ENCODE measurements around the gene KLHDC4. TPM values are rescaled to one million over a fixed set of nuclear protein-coding genes. Genes with fewer than 3 reads are reported as not detected.
A peak's percentile ranks its signal among the peaks of the same experiment; 100 is the strongest.

The KLHDC4 gene
- total and polyA plus RNA-seq, 9 of the 15 experiments (the other 6 are each of a cell fraction or from before 2014, with no cell fraction given) = 1.3 to 68.1 (median 32.8) TPM

DNA sequence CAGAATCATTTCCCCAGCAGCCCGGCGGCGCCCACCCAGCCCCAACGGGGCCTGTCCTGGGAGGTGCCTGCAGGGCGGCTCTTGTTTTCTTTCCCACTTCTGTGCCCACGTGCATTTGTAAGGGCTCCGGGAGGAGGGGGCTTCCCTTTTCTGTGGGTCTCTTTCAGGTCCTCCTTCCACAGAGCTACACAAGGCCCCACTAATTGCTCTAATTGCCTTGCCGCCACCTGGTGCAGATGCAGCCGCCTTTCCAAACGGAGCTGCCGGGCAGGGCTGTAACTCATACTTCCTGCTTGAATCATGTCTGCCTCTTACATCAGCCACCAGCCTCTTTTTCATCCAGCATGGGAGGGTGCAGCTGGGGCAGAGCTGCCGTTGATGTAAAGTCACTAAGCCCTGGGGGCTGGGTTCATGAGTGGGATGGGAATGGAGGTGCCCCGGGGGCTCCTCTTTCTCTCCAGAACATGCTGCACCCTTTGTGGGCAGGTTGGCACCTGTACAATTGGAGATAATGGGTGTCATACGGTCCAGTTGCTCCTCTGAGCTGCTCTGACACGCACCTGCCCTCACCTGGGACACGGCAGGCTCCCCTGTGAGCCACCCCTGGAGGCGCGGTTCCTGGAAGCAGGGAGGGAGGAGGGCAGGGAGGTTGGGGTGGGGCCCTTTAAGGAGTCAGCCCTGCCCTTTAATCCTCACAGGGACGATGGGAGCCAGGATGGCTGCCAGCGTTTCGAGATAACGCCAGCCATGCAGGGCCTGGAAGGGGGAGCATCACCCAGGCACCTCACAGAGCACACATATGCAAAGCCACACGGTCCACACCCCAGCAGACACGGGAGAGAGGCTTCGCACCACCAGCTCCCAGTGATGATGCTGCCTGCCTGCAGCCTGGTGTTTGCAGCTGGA is 41.1 kb upstream of the KLHDC4 start (continued):
- TF ChIP-seq ZMIZ1 (IDR thresholded peaks at IDR 0.05; ENCODE audit: low read depth in 2 of 2, low read length in 2 of 2) (peak in 1 of 2 experiments; percentile 50; a peak in 1 of 4 replicates), SAFB2 (IDR thresholded peaks at IDR 0.05; ENCODE audit: borderline replicate concordance, low read depth, low read length, severe bottlenecking) (no peak), CREB1 (IDR thresholded peaks at IDR 0.05) (no peak), CREB1 (CRISPR knock-in tag; IDR thresholded peaks at IDR 0.05) (no peak; the same call in 1 of the 2 replicates), SRSF9 (IDR thresholded peaks at IDR 0.05; ENCODE audit: borderline replicate concordance, low read depth, low read length) (no peak), ATF7 (IDR thresholded peaks at IDR 0.05) (peak; percentile 85; the same call in 1 of the 2 replicates), ZNF444 (CRISPR knock-in tag; IDR thresholded peaks at IDR 0.05) (no peak), CBX2 (IDR thresholded peaks at IDR 0.05; ENCODE audit: insufficient read depth, low read length, poor library complexity, severe bottlenecking) (no peak), STAT6 (CRISPR knock-in tag; IDR thresholded peaks at IDR 0.05) (no peak), KLF13 (tag; IDR thresholded peaks at IDR 0.05; ENCODE audit: borderline replicate concordance, low read depth) (no peak), ZNF398 (CRISPR knock-in tag; IDR thresholded peaks at IDR 0.05) (no peak), ESRRB (CRISPR knock-in tag; IDR thresholded peaks at IDR 0.05; ENCODE audit: borderline replicate concordance) (no peak), ZNF354B (CRISPR knock-in tag; IDR thresholded peaks at IDR 0.05) (no peak), ZNF347 (CRISPR knock-in tag; IDR thresholded peaks at IDR 0.05; ENCODE audit: low read depth) (no peak), ZNF583 (CRISPR knock-in tag; IDR thresholded peaks at IDR 0.05) (peak; percentile 47), TRIM28 (IDR thresholded peaks at IDR 0.05) (no peak; the same call in 1 of the 2 replicates), PCBP2 (IDR thresholded peaks at IDR 0.05; ENCODE audit: low read depth, low read length, poor library complexity, severe bottlenecking) (no peak), TAL1 (IDR thresholded peaks at IDR 0.05) (peak; percentile 11; the same call in 1 of the 2 replicates)
